Cardiac muscle cell (in vitro differentiated cells and primary cell): ENCODE data around the gene ULK2. TPM values are rescaled to one million over a fixed set of nuclear protein-coding genes. Genes with fewer than 3 reads are reported as not detected.

Experiments
- DNase-seq, 2 donors: peaks; one replicate each; pipeline versions ENCODE4 v3.0.0 to v3.0.0-alpha.2; 2010 to 2017; ENCODE audit warnings: low read depth in 1 of 2, low spot score in 1 of 2
- H3K27ac ChIP-seq: fragments of 200-600 bp; sonication (generic); 2 replicates; pipeline ENCODE4 v1.5.1; 2016
- H3K27me3 ChIP-seq: fragments of 200-600 bp; sonication (generic); 2 replicates; pipeline ENCODE4 v1.6.0; 2016; ENCODE audit warnings: control low read depth
- H3K36me3 ChIP-seq: fragments of 200-600 bp; sonication (generic); 2 replicates; pipeline ENCODE4 v1.5.1; 2016; ENCODE audit warnings: control low read depth
- H3K4me1 ChIP-seq: fragments of 200-600 bp; sonication (generic); 2 replicates; pipeline ENCODE4 v1.8.1; 2017; ENCODE audit warnings: low read depth, mild to moderate bottlenecking, mixed run types
- H3K4me3 ChIP-seq: fragments of 200-600 bp; sonication (generic); 2 replicates; pipeline ENCODE4 v1.5.1; 2016; ENCODE audit warnings: mild to moderate bottlenecking
- H3K9me3 ChIP-seq: fragments of 200-600 bp; sonication (generic); 2 replicates; pipeline ENCODE4 v1.5.1; 2017; ENCODE audit warnings: low read depth, mild to moderate bottlenecking, control low read depth
- CTCF ChIP-seq: IDR thresholded peaks from 2 replicates; pipeline ENCODE4 v1.5.1; 2012; ENCODE audit warnings: low read depth, mild to moderate bottlenecking, low read length
- polyA plus RNA-seq: library from polyadenylated mRNA; unstranded; fragments of >200 nt; fragmentation: Nextera tagmentation; extraction: Ambion mirVana; gene quantifications from 2 replicates; pipeline ENCODE4 v1.2.1, GENCODE V29; 2016
- total RNA-seq: library from RNA; depleted of rRNA; stranded (reverse); fragments of >200 nt; gene quantifications from 2 replicates; pipeline ENCODE4 v1.2.3, GENCODE V29; 2016

ULK2 gene
- total and polyA plus RNA-seq, 2 experiments from 2014 or later: 13.3 to 24.5 TPM

- Histone ChIP-seq H3K9me3 (no peaks in the 10 kb centered on the region), H3K4me1 (no peaks in the 10 kb centered on the region), H3K36me3 (no peaks in the 10 kb centered on the region), H3K27ac (no peak overlapping the region), H3K4me3 (no peak overlapping the region), H3K27me3 (no peaks in the 10 kb centered on the region)
- DNase-seq: no peak
- no peak for TF ChIP-seq CTCF
Measured at GRCh38 chr17:19877364-19877945, 9.7 kb upstream of the ULK2 start.

- no peaks in the 10 kb centered on the region for H3K36me3 ChIP-seq
- H3K9me3 ChIP-seq: no peaks in the 10 kb centered on the region
- H3K27me3 ChIP-seq: no peaks in the 10 kb centered on the region
- no peak overlapping the region for H3K4me3 ChIP-seq
- no peak for TF ChIP-seq CTCF
- no peak for DNase-seq
- no peak overlapping the region for H3K27ac ChIP-seq
- no peaks in the 10 kb centered on the region for H3K4me1 ChIP-seq
Measured at GRCh38 chr17:19876529-19877161, 8.9 kb upstream of the ULK2 start.

DNA sequence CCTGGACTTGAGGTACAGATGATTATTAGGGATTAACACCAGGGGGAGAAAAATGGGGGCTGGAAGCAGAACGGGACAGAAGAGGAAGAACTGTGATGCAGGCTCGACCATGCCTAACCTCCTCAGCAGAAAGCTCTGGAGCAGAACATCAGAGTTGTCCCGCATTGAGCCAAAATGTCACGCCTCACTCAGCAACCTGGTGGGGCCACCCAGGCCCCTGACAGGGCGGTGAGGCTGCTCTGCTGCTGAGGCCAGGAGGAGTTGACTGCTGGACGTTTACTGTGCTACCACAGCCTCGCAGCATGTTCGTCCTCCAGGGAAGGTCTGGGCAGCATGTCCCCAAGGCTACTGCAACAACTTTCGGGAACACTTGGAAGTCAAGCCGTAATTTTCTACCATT lies 6.5 kb upstream of the ULK2 start:
- no peak for TF ChIP-seq CTCF
- no peak for DNase-seq
- Histone ChIP-seq H3K27me3 (no peaks in the 10 kb centered on the region), H3K27ac (no peak overlapping the region), H3K9me3 (no peaks in the 10 kb centered on the region), H3K4me3 (no peak overlapping the region), H3K4me1 (no peaks in the 10 kb centered on the region), H3K36me3 (no peaks in the 10 kb centered on the region)

DNA sequence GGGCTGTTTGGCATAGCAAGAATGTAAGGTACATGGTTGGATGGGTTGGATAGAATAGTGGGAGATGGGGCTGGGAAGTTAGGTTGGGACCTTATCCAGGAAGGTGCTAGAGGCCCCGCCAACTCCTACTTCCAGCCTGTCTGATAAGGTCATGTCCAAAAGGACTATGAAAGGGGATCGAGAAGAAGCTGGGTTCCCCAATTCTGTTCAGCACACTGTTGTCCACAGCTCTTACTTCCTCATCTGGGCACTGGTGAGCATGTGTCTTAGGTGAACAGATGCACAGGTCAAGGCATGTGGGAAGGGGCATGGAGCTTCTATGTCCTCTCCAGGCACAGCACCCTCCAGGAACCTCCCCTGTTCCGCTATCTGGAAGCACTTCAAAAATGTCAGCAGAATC lies 5.6 kb upstream of the ULK2 start:
- H3K27me3 ChIP-seq: no peaks in the 10 kb centered on the region
- H3K27ac ChIP-seq: no peak overlapping the region
- H3K36me3 ChIP-seq: no peaks in the 10 kb centered on the region
- H3K9me3 ChIP-seq: no peaks in the 10 kb centered on the region
- no peak for TF ChIP-seq CTCF
- H3K4me1 ChIP-seq: no peaks in the 10 kb centered on the region
- DNase-seq: no peak
- no peak overlapping the region for H3K4me3 ChIP-seq

- Histone ChIP-seq H3K27me3 (no peaks in the 10 kb centered on the region), H3K27ac (no peak overlapping the region), H3K4me1 (no peaks in the 10 kb centered on the region), H3K9me3 (no peaks in the 10 kb centered on the region), H3K36me3 (no peaks in the 10 kb centered on the region), H3K4me3 (peak overlapping the region; percentile 62)
- TF ChIP-seq CTCF: no peak
- DNase-seq: no peak
Measured at GRCh38 chr17:19868079-19868395, 301 bp upstream of the ULK2 start.

GRCh38 chr17:19867079-19867328 lies 732 bp downstream of the ULK2 start:
- TF ChIP-seq CTCF: peak; percentile 42
- Histone ChIP-seq H3K27ac (peak overlapping the region; percentile 65), H3K4me1 (no peaks in the 10 kb centered on the region), H3K9me3 (no peaks in the 10 kb centered on the region), H3K36me3 (no peaks in the 10 kb centered on the region), H3K4me3 (peak overlapping the region; percentile 62), H3K27me3 (no peaks in the 10 kb centered on the region)
- DNase-seq: peak; percentile 71 to 81
